HG03354 (cell line): ENCODE measurements around the gene ADGRB3.

Source experiments
- ATAC-seq: cut with Tn5 transposase; IDR thresholded peaks from one replicate; pipeline ENCODE4 v1.9.1; 2021; ENCODE audit warnings: mild to moderate bottlenecking; ENCODE audit not compliant: unreplicated experiment, poor library complexity, severe bottlenecking

The ADGRB3 gene

GRCh38 chr6:68695403-68695802 lies 60.3 kb downstream of the ADGRB3 start:
- ATAC-seq = no peak

GRCh38 chr6:68695838-68696237 lies 60.8 kb downstream of the ADGRB3 start:
- no peak for ATAC-seq

GRCh38 chr6:68697394-68697793 lies 62.3 kb downstream of the ADGRB3 start:
- no peak for ATAC-seq

- no peak for ATAC-seq
These were observed 66.1 kb downstream of the ADGRB3 start for GRCh38 chr6:68701159-68701558.

GRCh38 chr6:68704485-68704884 lies 69.4 kb downstream of the ADGRB3 start:
- ATAC-seq = no peak

- ATAC-seq = no peak
These were observed 74.0 kb downstream of the ADGRB3 start for GRCh38 chr6:68709091-68709490.

- ATAC-seq = no peak
These were observed 74.8 kb downstream of the ADGRB3 start for GRCh38 chr6:68709882-68710281.

GRCh38 chr6:68710496-68710895 lies 75.4 kb downstream of the ADGRB3 start:
- ATAC-seq = no peak

GRCh38 chr6:68710916-68711315 lies 75.8 kb downstream of the ADGRB3 start:
- no peak for ATAC-seq

GRCh38 chr6:68711386-68712000 lies 76.4 kb downstream of the ADGRB3 start:
- no peak for ATAC-seq

- no peak for ATAC-seq
These were observed 81.5 kb downstream of the ADGRB3 start for GRCh38 chr6:68716620-68717019.

GRCh38 chr6:68718385-68719073 lies 83.4 kb downstream of the ADGRB3 start:
- ATAC-seq = no peak

- no peak for ATAC-seq
These were observed 84.7 kb downstream of the ADGRB3 start for GRCh38 chr6:68719761-68720160.

GRCh38 chr6:68722891-68723527 lies 87.9 kb downstream of the ADGRB3 start:
- no peak for ATAC-seq

GRCh38 chr6:68724060-68724459 lies 89.0 kb downstream of the ADGRB3 start:
- ATAC-seq = no peak

- ATAC-seq = no peak
These were observed 91.3 kb downstream of the ADGRB3 start for GRCh38 chr6:68726337-68726736.

- ATAC-seq = no peak
These were observed 91.9 kb downstream of the ADGRB3 start for GRCh38 chr6:68726992-68727391.

GRCh38 chr6:68727699-68728098 lies 92.6 kb downstream of the ADGRB3 start:
- ATAC-seq = no peak

GRCh38 chr6:68728159-68728979 lies 93.3 kb downstream of the ADGRB3 start:
- no peak for ATAC-seq

- no peak for ATAC-seq
These were observed 94.4 kb downstream of the ADGRB3 start for GRCh38 chr6:68729377-68729903.
